Activated CD4-positive, alpha-beta memory T cell treated with anti-CD3 and anti-CD28 coated beads, Interleukin-2, amount 10 ng/mL, durations not matched to agents 7 days and 5 days (primary cell): Measurements from ENCODE around the gene ENPP3. TPM values are rescaled to one million over a fixed set of nuclear protein-coding genes. Genes with fewer than 3 reads are reported as not detected.
A peak's percentile ranks its signal among the peaks of the same experiment; 100 is the strongest.

Experiments
- CTCF ChIA-PET: fragments of 350-600 bp; sonication (Branson Sonifier 250); formaldehyde crosslinking; loops from one replicate; lab custom pipeline; 2021; ENCODE audit warnings: antibody characterized with exemption, inconsistent platforms; lab: Charles Lee
- POLR2A ChIA-PET: fragments of 350-600 bp; sonication (Branson Sonifier 250); formaldehyde crosslinking; loops from one replicate; lab custom pipeline; 2021; ENCODE audit warnings: antibody characterized with exemption; lab: Charles Lee
- DNase-seq: peaks from one replicate; pipeline ENCODE4 v3.0.0-alpha.2; 2020
- H3K27ac Mint-ChIP-seq: one replicate; pipeline ENCODE4 v1.8.0; 2021; ENCODE audit warnings: mild to moderate bottlenecking, mixed read lengths
- H3K27me3 Mint-ChIP-seq: one replicate; pipeline ENCODE4 v1.8.0; 2021; ENCODE audit warnings: mixed read lengths
- H3K36me3 Mint-ChIP-seq: one replicate; pipeline ENCODE4 v1.8.0; 2021; ENCODE audit warnings: low read depth, mixed read lengths
- H3K4me1 Mint-ChIP-seq: one replicate; pipeline ENCODE4 v1.8.0; 2021; ENCODE audit warnings: mixed read lengths
- H3K4me3 Mint-ChIP-seq: one replicate; pipeline ENCODE4 v1.8.0; 2021; ENCODE audit warnings: mild to moderate bottlenecking, mixed read lengths
- H3K9me3 Mint-ChIP-seq: one replicate; pipeline ENCODE4 v1.8.0; 2021; ENCODE audit warnings: mixed read lengths
- total RNA-seq, 2 experiments: library from RNA; stranded (reverse); gene quantifications; one replicate each; pipeline ENCODE4 v1.2.3, GENCODE V29; 2021

ENPP3 gene
- total RNA-seq, 2 experiments from 2014 or later = 0.38 to 0.45 TPM

DNA sequence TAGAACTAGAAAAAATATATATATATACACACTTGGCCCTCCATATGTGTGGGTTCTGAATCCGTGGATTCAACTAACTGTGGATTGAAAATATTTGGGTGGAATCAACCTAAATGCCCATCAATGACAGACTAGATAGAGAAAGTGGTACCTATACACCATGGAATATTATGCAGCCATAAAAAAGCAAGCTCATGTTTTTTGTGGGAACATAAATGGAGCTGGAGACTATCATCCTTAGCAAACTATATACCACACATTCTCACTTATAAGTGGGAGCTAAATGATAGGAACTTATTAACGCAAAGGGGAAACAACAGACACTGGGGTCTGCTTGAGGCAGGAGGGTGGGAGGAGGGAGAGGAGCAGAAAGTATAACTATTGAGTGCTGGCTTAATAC is 36.1 kb downstream of the ENPP3 start:
- H3K36me3 Mint-ChIP-seq = no peaks in the 10 kb centered on the region
- no peaks in the 10 kb centered on the region for H3K27me3 Mint-ChIP-seq
- no peaks in the 10 kb centered on the region for H3K9me3 Mint-ChIP-seq
- POLR2A ChIA-PET = no interaction called here
- H3K27ac Mint-ChIP-seq = no peak overlapping the region
- CTCF ChIA-PET = no interaction called here
- DNase-seq = no peak
- no peak overlapping the region for H3K4me3 Mint-ChIP-seq
- H3K4me1 Mint-ChIP-seq = no peaks in the 10 kb centered on the region

- no peak overlapping the region for H3K4me3 Mint-ChIP-seq
- POLR2A ChIA-PET = no interaction called here
Observed at GRCh38 chr6:131678442-131678841, 41.3 kb downstream of the ENPP3 start.

GRCh38 chr6:131680868-131681267 is 43.8 kb downstream of the ENPP3 start:
- CTCF ChIA-PET = no interaction called here
- POLR2A ChIA-PET = no interaction called here
- Mint-ChIP-seq H3K27ac (no peak overlapping the region), H3K9me3 (no peaks in the 10 kb centered on the region), H3K4me3 (no peak overlapping the region), H3K36me3 (no peaks in the 10 kb centered on the region), H3K4me1 (peaks cover 19% of the 10 kb centered on the region), H3K27me3 (peaks cover 5% of the 10 kb centered on the region)
- DNase-seq = no peak

More at GRCh38 chr6:131678442-131678841, 41.3 kb downstream of the ENPP3 start:
- no peak for DNase-seq
- peaks cover 8% of the 10 kb centered on the region for H3K4me1 Mint-ChIP-seq
- H3K27me3 Mint-ChIP-seq = peaks cover 5% of the 10 kb centered on the region
- CTCF ChIA-PET = no interaction called here
- H3K9me3 Mint-ChIP-seq = no peaks in the 10 kb centered on the region
- no peaks in the 10 kb centered on the region for H3K36me3 Mint-ChIP-seq
- no peak overlapping the region for H3K27ac Mint-ChIP-seq

DNA sequence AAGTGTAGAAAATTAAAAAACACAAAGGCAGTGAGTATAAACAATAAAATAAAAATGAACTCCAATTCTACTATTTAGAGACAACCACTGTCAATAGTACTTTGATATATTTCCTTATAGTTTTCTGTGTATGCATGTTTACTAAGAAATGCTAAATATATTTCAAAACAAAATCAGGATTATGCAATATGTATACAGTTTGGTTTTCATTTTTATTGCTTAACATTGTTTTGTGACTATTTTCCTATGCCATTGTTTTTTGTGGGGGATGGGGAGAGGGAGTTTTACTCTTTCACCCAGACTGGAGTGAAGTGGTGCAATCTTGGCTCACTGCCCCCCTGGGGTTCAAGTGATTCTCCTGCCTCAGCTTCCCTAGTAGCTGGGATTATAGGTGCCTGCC is 44.5 kb downstream of the ENPP3 start:
- H3K27ac Mint-ChIP-seq = no peak overlapping the region
- POLR2A ChIA-PET = no interaction called here
- DNase-seq = no peak
- no peaks in the 10 kb centered on the region for H3K9me3 Mint-ChIP-seq
- no peaks in the 10 kb centered on the region for H3K36me3 Mint-ChIP-seq
- no peak overlapping the region for H3K4me3 Mint-ChIP-seq
- H3K4me1 Mint-ChIP-seq = peaks cover 22% of the 10 kb centered on the region
- H3K27me3 Mint-ChIP-seq = peaks cover 6% of the 10 kb centered on the region
- CTCF ChIA-PET = no interaction called here

DNA sequence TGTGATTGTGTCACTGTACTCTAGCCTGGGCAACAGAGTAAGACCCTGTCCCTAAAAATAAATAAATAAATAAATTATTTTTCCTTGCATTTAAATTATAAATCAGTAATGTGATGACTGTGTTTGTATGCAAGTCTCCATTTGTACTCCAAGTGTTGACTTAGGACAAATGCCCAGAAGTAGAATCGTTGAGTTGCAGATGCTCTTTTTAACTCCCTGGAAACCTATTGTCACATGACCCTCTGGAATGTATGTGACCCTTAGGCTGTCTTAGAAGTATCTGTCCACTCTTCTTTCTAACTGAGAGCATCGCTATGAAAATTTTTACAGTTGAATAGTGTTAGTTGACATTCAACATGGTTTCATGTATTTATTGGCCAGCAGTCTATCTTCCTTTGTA is 45.3 kb downstream of the ENPP3 start:
- ChIA-PET CTCF (no interaction called here), POLR2A (no interaction called here)
- no peaks in the 10 kb centered on the region for H3K36me3 Mint-ChIP-seq
- H3K4me3 Mint-ChIP-seq = no peak overlapping the region
- no peak for DNase-seq
- H3K27me3 Mint-ChIP-seq = peaks cover 8% of the 10 kb centered on the region
- H3K27ac Mint-ChIP-seq = no peak overlapping the region
- H3K4me1 Mint-ChIP-seq = peaks cover 30% of the 10 kb centered on the region
- no peaks in the 10 kb centered on the region for H3K9me3 Mint-ChIP-seq

DNA sequence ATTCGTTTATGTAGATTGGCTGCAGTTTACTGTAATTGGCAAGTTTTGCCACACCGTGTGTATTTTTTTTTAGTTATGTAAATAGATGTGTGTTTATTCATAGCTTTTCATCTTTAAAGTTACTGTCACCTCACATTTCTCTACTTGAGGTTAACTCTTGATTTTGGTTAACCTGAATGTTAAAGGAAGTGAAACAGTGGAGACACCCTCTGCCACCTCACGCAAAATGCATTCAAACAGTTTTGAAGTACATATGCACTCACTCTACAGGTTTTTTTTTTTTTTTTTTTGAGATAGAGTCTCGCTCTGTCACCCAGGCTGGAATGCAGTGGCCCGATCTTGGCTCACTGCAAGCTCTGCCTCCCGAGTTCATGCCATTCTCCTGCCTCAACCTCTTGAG is 46.4 kb downstream of the ENPP3 start:
- no peaks in the 10 kb centered on the region for H3K36me3 Mint-ChIP-seq
- H3K27ac Mint-ChIP-seq = no peak overlapping the region
- peaks cover 38% of the 10 kb centered on the region for H3K4me1 Mint-ChIP-seq
- H3K9me3 Mint-ChIP-seq = no peaks in the 10 kb centered on the region
- CTCF ChIA-PET = no interaction called here
- H3K27me3 Mint-ChIP-seq = peaks cover 9% of the 10 kb centered on the region
- H3K4me3 Mint-ChIP-seq = no peak overlapping the region
- POLR2A ChIA-PET = no interaction called here
- peak; percentile 31 for DNase-seq

- POLR2A ChIA-PET = interaction anchor here (1.3 kb wide), 1 partner anchor 57 kb away, joined by 4 read pairs; no protein-coding TSS in a partner anchor
- DNase-seq = no peak
- Mint-ChIP-seq H3K27me3 (peaks cover 16% of the 10 kb centered on the region), H3K4me1 (peaks cover 39% of the 10 kb centered on the region), H3K36me3 (no peaks in the 10 kb centered on the region), H3K4me3 (no peak overlapping the region), H3K9me3 (no peaks in the 10 kb centered on the region), H3K27ac (no peak overlapping the region)
- CTCF ChIA-PET = interaction anchor here (0.8 to 1.1 kb wide), 2 partner anchors 10 to 57 kb away, joined by 3 to 6 read pairs; no protein-coding TSS in a partner anchor
Observed at GRCh38 chr6:131685266-131685780, 48.2 kb downstream of the ENPP3 start.

GRCh38 chr6:131687022-131687421 is 49.9 kb downstream of the ENPP3 start:
- H3K4me1 Mint-ChIP-seq = peaks cover 39% of the 10 kb centered on the region
- no peak for DNase-seq
- CTCF ChIA-PET = interaction anchor here (0.7 to 1.1 kb wide), 2 partner anchors 8 to 58 kb away, joined by 3 read pairs; no protein-coding TSS in a partner anchor
- POLR2A ChIA-PET = no interaction called here
- H3K9me3 Mint-ChIP-seq = no peaks in the 10 kb centered on the region
- no peak overlapping the region for H3K27ac Mint-ChIP-seq
- no peaks in the 10 kb centered on the region for H3K36me3 Mint-ChIP-seq
- H3K27me3 Mint-ChIP-seq = peaks cover 12% of the 10 kb centered on the region
- no peak overlapping the region for H3K4me3 Mint-ChIP-seq

DNA sequence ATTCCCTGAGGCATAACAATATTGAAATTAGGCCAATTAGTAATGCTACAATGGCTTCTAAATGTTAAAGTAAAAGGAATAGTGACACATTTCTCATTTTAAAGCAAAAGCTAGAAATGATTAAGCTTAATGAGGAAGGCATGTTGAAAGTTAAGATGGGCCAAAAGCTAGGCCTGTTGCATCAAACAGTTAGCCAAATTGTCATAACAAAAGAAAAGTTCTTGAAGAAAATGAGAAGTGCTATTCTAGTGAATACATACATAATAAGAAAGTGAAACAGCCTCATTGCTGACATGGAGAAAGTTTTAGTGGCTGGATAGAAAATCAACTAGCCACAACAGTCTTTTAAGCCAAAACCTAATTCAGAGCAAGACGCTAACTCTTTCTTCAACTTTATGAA is 51.2 kb downstream of the ENPP3 start:
- H3K9me3 Mint-ChIP-seq = no peaks in the 10 kb centered on the region
- no peaks in the 10 kb centered on the region for H3K36me3 Mint-ChIP-seq
- H3K27ac Mint-ChIP-seq = no peak overlapping the region
- H3K4me3 Mint-ChIP-seq = no peak overlapping the region
- H3K27me3 Mint-ChIP-seq = peaks cover 12% of the 10 kb centered on the region
- H3K4me1 Mint-ChIP-seq = peaks cover 33% of the 10 kb centered on the region
- POLR2A ChIA-PET = no interaction called here
- CTCF ChIA-PET = no interaction called here
- no peak for DNase-seq

DNA sequence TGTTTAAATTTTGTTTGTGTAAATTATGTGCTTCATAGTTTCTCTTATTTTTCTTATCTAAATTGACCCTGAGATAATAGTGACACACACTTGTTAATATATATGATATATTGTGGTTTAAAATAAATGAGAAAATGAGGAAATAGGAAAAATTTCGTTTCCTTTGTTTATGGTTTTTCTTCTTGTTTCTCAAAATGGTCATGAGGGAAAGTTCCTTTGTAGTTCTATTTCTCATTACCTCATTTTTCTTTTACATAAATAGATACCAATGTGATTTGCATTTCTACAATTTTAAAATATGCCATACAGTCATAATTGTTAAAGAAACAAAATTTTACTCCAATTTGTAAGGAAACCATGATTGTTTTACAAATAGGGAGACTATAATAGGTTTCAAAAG is 54.9 kb downstream of the ENPP3 start:
- CTCF ChIA-PET = no interaction called here
- Mint-ChIP-seq H3K4me3 (no peak overlapping the region), H3K9me3 (no peaks in the 10 kb centered on the region), H3K36me3 (no peaks in the 10 kb centered on the region), H3K27me3 (peaks cover 8% of the 10 kb centered on the region), H3K27ac (no peak overlapping the region), H3K4me1 (peaks cover 13% of the 10 kb centered on the region)
- no peak for DNase-seq
- POLR2A ChIA-PET = no interaction called here

- no peaks in the 10 kb centered on the region for H3K9me3 Mint-ChIP-seq
- no peaks in the 10 kb centered on the region for H3K36me3 Mint-ChIP-seq
- ChIA-PET CTCF (no interaction called here), POLR2A (no interaction called here)
- DNase-seq = no peak
- peaks cover 8% of the 10 kb centered on the region for H3K27me3 Mint-ChIP-seq
- peaks cover 8% of the 10 kb centered on the region for H3K4me1 Mint-ChIP-seq
- no peak overlapping the region for H3K27ac Mint-ChIP-seq
- H3K4me3 Mint-ChIP-seq = no peak overlapping the region
Observed at GRCh38 chr6:131692589-131692988, 55.5 kb downstream of the ENPP3 start.

GRCh38 chr6:131693384-131693783 is 56.3 kb downstream of the ENPP3 start:
- no peak overlapping the region for H3K27ac Mint-ChIP-seq
- ChIA-PET CTCF (no interaction called here), POLR2A (no interaction called here)
- no peak overlapping the region for H3K4me3 Mint-ChIP-seq
- no peaks in the 10 kb centered on the region for H3K9me3 Mint-ChIP-seq
- DNase-seq = no peak
- H3K27me3 Mint-ChIP-seq = peaks cover 8% of the 10 kb centered on the region
- H3K4me1 Mint-ChIP-seq = peaks cover 2% of the 10 kb centered on the region
- H3K36me3 Mint-ChIP-seq = no peaks in the 10 kb centered on the region

GRCh38 chr6:131694832-131695426 is 57.8 kb downstream of the ENPP3 start:
- POLR2A ChIA-PET = no interaction called here
- DNase-seq = peak; percentile 33
- no peaks in the 10 kb centered on the region for H3K27me3 Mint-ChIP-seq
- CTCF ChIA-PET = interaction anchor here (0.7 to 2.6 kb wide), 16 partner anchors 8 to 585 kb away, joined by 3 to 17 read pairs (median 4); partner anchors contain the start of gene MED23
- no peaks in the 10 kb centered on the region for H3K9me3 Mint-ChIP-seq
- H3K36me3 Mint-ChIP-seq = no peaks in the 10 kb centered on the region
- no peak overlapping the region for H3K27ac Mint-ChIP-seq
- no peaks in the 10 kb centered on the region for H3K4me1 Mint-ChIP-seq
- no peak overlapping the region for H3K4me3 Mint-ChIP-seq

GRCh38 chr6:131696956-131697355 is 59.9 kb downstream of the ENPP3 start:
- Mint-ChIP-seq H3K27ac (no peak overlapping the region), H3K4me1 (no peaks in the 10 kb centered on the region), H3K4me3 (no peak overlapping the region), H3K27me3 (no peaks in the 10 kb centered on the region), H3K36me3 (no peaks in the 10 kb centered on the region), H3K9me3 (no peaks in the 10 kb centered on the region)
- ChIA-PET POLR2A (no interaction called here), CTCF (interaction anchor here (2.6 kb wide), 1 partner anchor 213 kb away, joined by 17 read pairs; no protein-coding TSS in a partner anchor)
- no peak for DNase-seq
